GM18502 (cell line): Measurements from ENCODE around the gene DLGAP1.
"Not testable (repeated sequence)": the region's sequence is repeated elsewhere in the genome, so short reads cannot be mapped to it uniquely, and the experiment has no call there.

Experiments
- ATAC-seq: cut with Tn5 transposase; IDR thresholded peaks from one replicate; pipeline ENCODE4 v1.9.1; 2021; ENCODE audit warnings: mild to moderate bottlenecking; ENCODE audit not compliant: unreplicated experiment, poor library complexity

Gene DLGAP1

GRCh38 chr18:4299395-4299794, 155.7 kb downstream of the DLGAP1 start:
- no peak for ATAC-seq

GRCh38 chr18:4293337-4293736, 161.8 kb downstream of the DLGAP1 start:
- ATAC-seq: no peak

- no peak for ATAC-seq
Observed at GRCh38 chr18:4292696-4293095, 162.4 kb downstream of the DLGAP1 start.

- ATAC-seq: not testable (repeated sequence)
Observed at GRCh38 chr18:4287340-4287739, 167.8 kb downstream of the DLGAP1 start.

- ATAC-seq: no peak
Observed at GRCh38 chr18:4286256-4286655, 168.9 kb downstream of the DLGAP1 start.

GRCh38 chr18:4285525-4285924, 169.6 kb downstream of the DLGAP1 start:
- no peak for ATAC-seq

- ATAC-seq: no peak
Observed at GRCh38 chr18:4284528-4284927, 170.6 kb downstream of the DLGAP1 start.

GRCh38 chr18:4283746-4284291, 171.3 kb downstream of the DLGAP1 start:
- no peak for ATAC-seq

GRCh38 chr18:4282954-4283353, 172.2 kb downstream of the DLGAP1 start:
- no peak for ATAC-seq

- no peak for ATAC-seq
Observed at GRCh38 chr18:4276953-4277585, 178.0 kb downstream of the DLGAP1 start.

GRCh38 chr18:4271952-4272351, 183.2 kb downstream of the DLGAP1 start:
- ATAC-seq: no peak

GRCh38 chr18:4270988-4271387, 184.1 kb downstream of the DLGAP1 start:
- no peak for ATAC-seq

GRCh38 chr18:4270016-4270415, 185.1 kb downstream of the DLGAP1 start:
- ATAC-seq: no peak

- no peak for ATAC-seq
Observed at GRCh38 chr18:4267641-4268040, 187.5 kb downstream of the DLGAP1 start.

- ATAC-seq: no peak
Observed at GRCh38 chr18:4264347-4264791, 190.7 kb downstream of the DLGAP1 start.

GRCh38 chr18:4260107-4260506, 195.0 kb downstream of the DLGAP1 start:
- ATAC-seq: no peak

GRCh38 chr18:4256766-4257417, 198.2 kb downstream of the DLGAP1 start:
- no peak for ATAC-seq

GRCh38 chr18:4254840-4255239, 200.3 kb downstream of the DLGAP1 start:
- no peak for ATAC-seq

GRCh38 chr18:4252829-4253228, 202.3 kb downstream of the DLGAP1 start:
- no peak for ATAC-seq

- no peak for ATAC-seq
Observed at GRCh38 chr18:4251873-4252272, 203.2 kb downstream of the DLGAP1 start.

- ATAC-seq: no peak
Observed at GRCh38 chr18:4251206-4251605, 203.9 kb downstream of the DLGAP1 start.

- no peak for ATAC-seq
Observed at GRCh38 chr18:4250141-4250540, 205.0 kb downstream of the DLGAP1 start.
